GM12878 (cell line): Measurements from ENCODE around the gene MPEG1. TPM values are rescaled to one million over a fixed set of nuclear protein-coding genes. Genes with fewer than 3 reads are reported as not detected.

ENCODE experiments used
- ATAC-seq: fragments of 200-7000 bp; cut with Tn5 transposase; 3 replicates; pipeline ENCODE4 v1.9.1; 2020; ENCODE audit warnings: mild to moderate bottlenecking, moderate library complexity
- BruUV-seq: library from RNA; stranded (reverse); fragments of 400-500 nt; replicated peaks from 2 replicates; lab custom pipeline; 2021; lab: Mats Ljungman, UMichigan
- CTCF ChIA-PET: fragments of 300-600 bp; sonication (Branson Sonifier 250); formaldehyde crosslinking; extraction: SDS; loops from one replicate; lab custom pipeline; 2021; ENCODE audit warnings: inconsistent platforms; lab: Yijun Ruan, JAX
- POLR2A ChIA-PET: fragments of 350-600 bp; formaldehyde crosslinking; extraction: SDS; loops from one replicate; lab custom pipeline; 2021; ENCODE audit warnings: inconsistent platforms; lab: Charles Lee
- RAD21 ChIA-PET: fragments of 300-600 bp; sonication (Branson Sonifier 250); formaldehyde crosslinking; loops from one replicate; lab custom pipeline; 2023; ENCODE audit warnings: antibody characterized with exemption; ENCODE audit not compliant: unreplicated experiment; lab: Charles Lee
- SMC1A ChIA-PET: fragments of 300-600 bp; sonication (Branson Sonifier 250); formaldehyde crosslinking; loops from one replicate; lab custom pipeline; 2023; ENCODE audit not compliant: unreplicated experiment, uncharacterized antibody; lab: Charles Lee
- DNase-seq: peaks from one replicate; pipeline ENCODE4 v3.0.0-alpha.2; 2011; ENCODE audit warnings: low read depth, low spot score
- FAIRE-seq: peaks from 3 replicates; lab custom pipeline; 2011; peaks lifted over from hg19 to GRCh38; lab: Jason Lieb, UNC
- H2AFZ ChIP-seq: 2 replicates; pipeline ENCODE4 v1.6.0; 2011; ENCODE audit warnings: low read depth, low read length, control low read depth; ENCODE audit not compliant: control insufficient read depth
- H3K27ac ChIP-seq: 2 replicates; pipeline ENCODE4 v1.5.1; 2011; ENCODE audit warnings: control low read depth; ENCODE audit not compliant: control insufficient read depth, insufficient read depth
- H3K27me3 ChIP-seq, 2 experiments: replicated peaks in 1 of 2; 2 replicates each; pipeline versions ENCODE4 v1.6.0 to v1.6.1; 2011; ENCODE audit warnings: low read length in 1 of 2; ENCODE audit not compliant: control insufficient read depth in 2 of 2, insufficient read depth in 2 of 2
- H3K36me3 ChIP-seq, 2 experiments: 2 replicates each; pipeline ENCODE4 v1.5.1; 2011; ENCODE audit warnings: low read length in 1 of 2; ENCODE audit not compliant: control insufficient read depth in 2 of 2, insufficient read depth in 2 of 2
- H3K4me1 ChIP-seq: 2 replicates; pipeline ENCODE4 v1.6.1; 2011; ENCODE audit warnings: mild to moderate bottlenecking, low read length, moderate library complexity, mixed read lengths; ENCODE audit not compliant: control insufficient read depth, insufficient read depth
- H3K4me2 ChIP-seq: 2 replicates; pipeline ENCODE4 v1.6.0; 2011; ENCODE audit warnings: control low read depth; ENCODE audit not compliant: control insufficient read depth, insufficient read depth
- H3K4me3 ChIP-seq: fragments of 200-600 bp; sonication (generic); 2 replicates; pipeline ENCODE4 v1.5.1; 2016
- H3K79me2 ChIP-seq: 2 replicates; pipeline ENCODE4 v1.6.0; 2011; ENCODE audit warnings: low read length; ENCODE audit not compliant: control insufficient read depth, insufficient read depth
- H3K9ac ChIP-seq: 2 replicates; pipeline ENCODE4 v1.8.0; 2011; ENCODE audit warnings: low read length, control low read depth, mixed read lengths; ENCODE audit not compliant: control insufficient read depth, insufficient read depth
- H3K9me3 ChIP-seq: replicated peaks from 3 replicates; pipeline ENCODE4 v1.5.1; 2011; ENCODE audit warnings: mild to moderate bottlenecking, low read length; ENCODE audit not compliant: control insufficient read depth, insufficient read depth
- H4K20me1 ChIP-seq: 2 replicates; pipeline ENCODE4 v1.6.0; 2011; ENCODE audit not compliant: control insufficient read depth, insufficient read depth
- ATF2 ChIP-seq: IDR thresholded peaks from 2 replicates; pipeline ENCODE4 v1.6.1; 2012; ENCODE audit warnings: low read length, inconsistent platforms
- ATF7 ChIP-seq: fragments of 450-650 bp; IDR thresholded peaks from 2 replicates; pipeline ENCODE4 v1.6.1; 2016; ENCODE audit warnings: low read depth, mild to moderate bottlenecking
- CBFB ChIP-seq: IDR thresholded peaks from 2 replicates; pipeline ENCODE4 v1.6.1; 2016; ENCODE audit warnings: antibody characterized with exemption, low read depth
- GATAD2B ChIP-seq: fragments of 450-650 bp; conservative IDR thresholded peaks from 2 replicates; pipeline ENCODE4 v1.6.1; 2017; ENCODE audit warnings: low read depth, mild to moderate bottlenecking, moderate library complexity
- HDGF ChIP-seq: fragments of 450-650 bp; IDR thresholded peaks from 2 replicates; pipeline ENCODE4 v1.6.1; 2016; ENCODE audit warnings: antibody characterized with exemption
- HSF1 ChIP-seq: fragments of 150-350 bp; IDR thresholded peaks from 2 replicates; pipeline ENCODE4 v1.6.1; 2014; ENCODE audit warnings: mild to moderate bottlenecking, low read depth, low read length
- IKZF1 ChIP-seq: fragments of 450-650 bp; conservative IDR thresholded peaks from 2 replicates; pipeline ENCODE4 v1.6.1; 2017; ENCODE audit warnings: antibody characterized with exemption, mild to moderate bottlenecking
- IKZF2 ChIP-seq, 2 experiments: fragments of 450-650 bp; IDR thresholded peaks; 2 replicates each; pipeline ENCODE4 v1.6.1; 2017; ENCODE audit warnings: mild to moderate bottlenecking in 2 of 2, moderate library complexity in 2 of 2
- JUNB ChIP-seq: IDR thresholded peaks from 2 replicates; pipeline ENCODE4 v1.6.1; 2016; ENCODE audit warnings: antibody characterized with exemption, mild to moderate bottlenecking
- KLF5 ChIP-seq: fragments of 450-650 bp; IDR thresholded peaks from 2 replicates; pipeline ENCODE4 v1.6.1; 2014; ENCODE audit warnings: mild to moderate bottlenecking; ENCODE audit not compliant: partially characterized antibody
- MLLT1 ChIP-seq: fragments of 450-650 bp; IDR thresholded peaks from 2 replicates; pipeline ENCODE4 v1.6.1; 2016; ENCODE audit warnings: mild to moderate bottlenecking
- MYC ChIP-seq: IDR thresholded peaks from 2 replicates; pipeline ENCODE4 v1.6.1; 2011; ENCODE audit warnings: mild to moderate bottlenecking, low read length, moderate library complexity, inconsistent platforms; ENCODE audit not compliant: insufficient read depth, insufficient replicate concordance, insufficient read length, severe bottlenecking
- NR2F1 ChIP-seq: fragments of 450-650 bp; conservative IDR thresholded peaks from 2 replicates; pipeline ENCODE4 v1.6.1; 2017; ENCODE audit warnings: mild to moderate bottlenecking
- POLR2AphosphoS5 ChIP-seq: IDR thresholded peaks from 2 replicates; pipeline ENCODE4 v1.6.1; 2011; ENCODE audit warnings: mild to moderate bottlenecking, low read length, inconsistent platforms
- RAD21 ChIP-seq: IDR thresholded peaks from 2 replicates; pipeline ENCODE4 v1.6.1; 2011; ENCODE audit warnings: mild to moderate bottlenecking, low read depth, low read length, moderate library complexity; ENCODE audit not compliant: insufficient read depth
- SMAD1 ChIP-seq: fragments of 450-650 bp; IDR thresholded peaks from 2 replicates; pipeline ENCODE4 v1.6.1; 2018; ENCODE audit warnings: mild to moderate bottlenecking, low read depth; ENCODE audit not compliant: partially characterized antibody
- SUPT20H ChIP-seq: IDR thresholded peaks from 2 replicates; pipeline ENCODE4 v1.6.1; 2011; ENCODE audit warnings: low read depth, mild to moderate bottlenecking, low read length, moderate library complexity, borderline replicate concordance; ENCODE audit not compliant: control insufficient read depth
- TAF1 ChIP-seq: IDR thresholded peaks from 2 replicates; pipeline ENCODE4 v1.6.1; 2011; ENCODE audit warnings: mild to moderate bottlenecking, low read depth, low read length, borderline replicate concordance
- TCF12 ChIP-seq: IDR thresholded peaks from 2 replicates; pipeline ENCODE4 v1.6.1; 2011; ENCODE audit warnings: low read depth, mild to moderate bottlenecking, low read length
- WGBS: methylation state at CpG from one replicate; pipeline ENCODE4 v1.1.6; 2016; ENCODE audit warnings: low lambda C conversion rate; ENCODE audit not compliant: insufficient replicate concordance, insufficient coverage; ENCODE audit errors: missing lambda C conversion rate; 5-methylcytosine and 5-hydroxymethylcytosine counted together
- in situ Hi-C: fragments of 300-500 bp; cut with MboI; formaldehyde crosslinking; loops from 9 replicates; pipeline ENCODE4 v1.14.3; 2018; ENCODE audit warnings: mixed read lengths
- intact Hi-C: fragments of 100-400 bp; cut with micrococcal nuclease; formaldehyde crosslinking; loops from one replicate; pipeline ENCODE4 v1.14.2; 2022; ENCODE audit not compliant: unreplicated experiment
- polyA plus RNA-seq, 11 experiments: library from polyadenylated mRNA; depleted of rRNA in 4 of 11; unstranded in 6 of 11; stranded (reverse) in 5 of 11; fragments of >200 nt; fragmentation: Nextera tagmentation in 4 of 11; fragmentation: Illumina TruSeq in 1 of 11; extraction: Ambion mirVana in 4 of 11; extraction: Trizol in 1 of 11; gene quantifications; 1 replicate in 1 of 11; 2 replicates in 10 of 11; pipeline versions ENCODE4 v1.2.1 to v1.2.3, GENCODE V29; 2011 to 2016; ENCODE audit warnings: inconsistent platforms in 2 of 11, missing spikeins in 2 of 11, low read depth in 1 of 11
- total RNA-seq, 4 experiments: library from RNA; depleted of rRNA in 3 of 4; stranded (reverse); fragments of >200 nt in 3 of 4; fragmentation: Illumina TruSeq in 1 of 4; extraction: Trizol in 1 of 4; gene quantifications; 2 replicates each; pipeline versions ENCODE4 v1.2.1 to v1.2.3, GENCODE V29; 2013 to 2021

Gene MPEG1
- total and polyA plus RNA-seq, 10 of the 15 experiments (the other 5 are each of a cell fraction or from before 2014, with no cell fraction given): 1.3 to 15.6 (median 11.7) TPM; not detected in 1

GRCh38 chr11:59173964-59174663, 38.6 kb downstream of the MPEG1 start:
- POLR2A ChIA-PET: interaction anchor here (0.6 to 4.3 kb wide), 12 partner anchors 9 to 392 kb away, joined by 3 to 32 read pairs (median 8); partner anchors contain the start of gene MPEG1
- Histone ChIP-seq H3K9ac (peak overlapping the region; percentile 83), H3K4me1 (peaks cover 6% of the 10 kb centered on the region), H4K20me1 (no peaks in the 10 kb centered on the region), H3K79me2 (peaks cover 60% of the 10 kb centered on the region), H3K4me3 (peak overlapping the region; percentile 93), H3K9me3 (peaks cover 10% of the 10 kb centered on the region; the same call in 2 of the 3 replicates), H3K27me3 (no peaks in the 10 kb centered on the region), H3K36me3 (0 out of 4 replicates have a peak, but pooled peaks cover 0 to 3% of the 10 kb centered on the region in 2 experiments), H3K4me2 (peak overlapping the region; percentile 93), H3K27ac (peak overlapping the region; percentile 84), H2AFZ (no peak overlapping the region)
- RAD21 ChIA-PET: interaction anchor here (0.8 to 9.0 kb wide), 14 partner anchors 10 to 109 kb away, joined by 3 to 183 read pairs (median 4); partner anchors contain the start of gene MPEG1
- in situ Hi-C loops: loop anchor here (5.0 to 10.0 kb wide), 3 partner anchors 33 to 381 kb away; no protein-coding TSS in a partner anchor
- CTCF ChIA-PET: interaction anchor here (0.6 to 30.3 kb wide), 14 partner anchors 8 to 257 kb away, joined by 3 to 1180 read pairs (median 6); partner anchors contain the start of gene MPEG1
- WGBS: 35% methylated on average over 5 of the region's 7 CpGs
- SMC1A ChIA-PET: interaction anchor here (1.0 to 14.9 kb wide), 12 partner anchors 11 to 255 kb away, joined by 3 to 155 read pairs (median 6); partner anchors contain the start of gene MPEG1
- FAIRE-seq (no peak), DNase-seq (no peak), ATAC-seq (peak; percentile 60)
- intact Hi-C loops: loop anchor here (1.0 to 5.0 kb wide), 2 partner anchors 12 to 208 kb away; no protein-coding TSS in a partner anchor
- no TSS peak for BruUV-seq
- no peak for TF ChIP-seq TAF1
- no peak for TF ChIP-seq SUPT20H
- TF ChIP-seq POLR2AphosphoS5: peak; percentile 66
- TF ChIP-seq ATF2: 0 out of 2 replicates have a peak, but pooled peaks have one; percentile 35
- TF ChIP-seq KLF5: no peak
- TF ChIP-seq IKZF2 (IDR thresholded peaks at IDR 0.05): peak; percentile 78 to 84
- peak; percentile 22; the same call in 1 of the 2 replicates for TF ChIP-seq GATAD2B
- TF ChIP-seq MYC: no peak
- TF ChIP-seq JUNB: no peak
- peak; percentile 85 for TF ChIP-seq SMAD1
- peak; percentile 39; the same call in 1 of the 2 replicates for TF ChIP-seq TCF12
- no peak for TF ChIP-seq HSF1
- TF ChIP-seq NR2F1: peak; percentile 42; the same call in 1 of the 2 replicates
- no peak for TF ChIP-seq RAD21
- peak; percentile 45 for TF ChIP-seq ATF7
- peak; percentile 88 for TF ChIP-seq MLLT1
- TF ChIP-seq CBFB: 0 out of 2 replicates have a peak, but pooled peaks have one; percentile 13
- peak; percentile 85 for TF ChIP-seq IKZF1
- TF ChIP-seq HDGF: peak; percentile 98
